ENCODE data around the gene COL27A1. TPM values are rescaled to one million over a fixed set of nuclear protein-coding genes. Genes with fewer than 3 reads are reported as not detected.

COL27A1 gene
- total RNA-seq, 2 experiments from 2014 or later = not detected

DNA sequence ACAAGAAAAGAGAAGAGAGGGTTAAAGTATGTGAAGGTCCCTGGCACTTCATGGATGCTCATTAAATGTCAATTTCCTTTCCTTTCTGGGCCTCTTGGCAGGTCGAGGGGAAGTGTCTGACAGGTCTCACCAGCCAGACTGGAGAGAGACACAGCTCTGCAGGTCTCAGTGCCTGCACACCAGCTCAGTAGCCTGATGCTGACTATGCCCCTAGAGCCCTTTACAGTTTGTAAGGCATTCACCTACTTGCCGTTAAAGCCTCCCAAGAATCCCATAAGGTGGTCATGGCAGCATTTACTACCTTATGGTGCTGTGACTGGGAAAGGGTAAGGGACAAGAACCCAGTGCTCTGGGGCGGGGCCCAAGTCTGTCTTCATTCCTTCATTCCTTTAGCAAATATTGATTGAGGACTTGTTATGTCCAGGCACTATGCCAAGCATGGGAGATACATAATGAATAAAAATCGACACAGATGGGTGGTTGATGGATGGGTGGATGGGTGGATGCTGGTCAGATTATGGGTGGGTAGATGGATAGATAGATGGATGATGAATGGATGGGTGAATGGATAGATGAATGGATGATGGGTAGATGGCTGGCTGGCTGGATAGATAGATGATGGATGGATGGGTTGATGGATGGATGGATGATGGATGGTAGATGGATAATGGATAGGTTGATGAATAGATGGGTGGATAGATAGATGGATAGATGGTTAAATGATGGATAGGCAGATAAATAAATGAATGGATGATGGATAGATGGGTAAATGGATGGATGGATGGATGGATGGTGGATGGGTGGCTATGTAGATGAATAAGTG lies 34.9 kb upstream of the COL27A1 start:
- Histone ChIP-seq H3K27ac (ENCODE audit: low read depth, low read length, poor library complexity, severe bottlenecking) (no peak overlapping the region), H3K9me2 (ENCODE audit: insufficient read depth, low read length) (no peaks in the 10 kb centered on the region), H2AFZ (ENCODE audit: low read length) (no peak overlapping the region), H3K4me3 (ENCODE audit: low read depth, low read length, poor library complexity, severe bottlenecking) (no peak overlapping the region), H3K4me1 (ENCODE audit: insufficient read depth, low read length, poor library complexity, severe bottlenecking) (no peaks in the 10 kb centered on the region), H3K79me2 (ENCODE audit: insufficient read depth, low read depth, low read length) (no peaks in the 10 kb centered on the region), H3K36me3 (ENCODE audit: insufficient read depth, low read length) (no peaks in the 10 kb centered on the region), H3K9me3 (ENCODE audit: low read length) (no peaks in the 10 kb centered on the region), H4K20me1 (ENCODE audit: insufficient read depth, low read length) (no peaks in the 10 kb centered on the region), H3K4me2 (ENCODE audit: low read length) (no peak overlapping the region)
- intact Hi-C loops (cut with micrococcal nuclease; ENCODE audit: unreplicated experiment) = no loop called here
- no peak for DNase-seq (ENCODE audit: low spot score)
- no TSS peak for BruUV-seq (replicated peaks)
- TF ChIP-seq, protein P1, sequence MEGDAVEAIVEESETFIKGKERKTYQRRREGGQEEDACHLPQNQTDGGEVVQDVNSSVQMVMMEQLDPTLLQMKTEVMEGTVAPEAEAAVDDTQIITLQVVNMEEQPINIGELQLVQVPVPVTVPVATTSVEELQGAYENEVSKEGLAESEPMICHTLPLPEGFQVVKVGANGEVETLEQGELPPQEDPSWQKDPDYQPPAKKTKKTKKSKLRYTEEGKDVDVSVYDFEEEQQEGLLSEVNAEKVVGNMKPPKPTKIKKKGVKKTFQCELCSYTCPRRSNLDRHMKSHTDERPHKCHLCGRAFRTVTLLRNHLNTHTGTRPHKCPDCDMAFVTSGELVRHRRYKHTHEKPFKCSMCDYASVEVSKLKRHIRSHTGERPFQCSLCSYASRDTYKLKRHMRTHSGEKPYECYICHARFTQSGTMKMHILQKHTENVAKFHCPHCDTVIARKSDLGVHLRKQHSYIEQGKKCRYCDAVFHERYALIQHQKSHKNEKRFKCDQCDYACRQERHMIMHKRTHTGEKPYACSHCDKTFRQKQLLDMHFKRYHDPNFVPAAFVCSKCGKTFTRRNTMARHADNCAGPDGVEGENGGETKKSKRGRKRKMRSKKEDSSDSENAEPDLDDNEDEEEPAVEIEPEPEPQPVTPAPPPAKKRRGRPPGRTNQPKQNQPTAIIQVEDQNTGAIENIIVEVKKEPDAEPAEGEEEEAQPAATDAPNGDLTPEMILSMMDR (conservative IDR thresholded peaks at IDR 0.05; ENCODE audit: low read length) = no peak
- TF ChIP-seq EZH2phosphoT487 (IDR thresholded peaks at IDR 0.05; ENCODE audit: borderline replicate concordance, low read depth, low read length) = no peak
- CTCF ChIA-PET (ENCODE audit: unreplicated experiment) = no interaction called here
- POLR2A ChIA-PET = no interaction called here

DNA sequence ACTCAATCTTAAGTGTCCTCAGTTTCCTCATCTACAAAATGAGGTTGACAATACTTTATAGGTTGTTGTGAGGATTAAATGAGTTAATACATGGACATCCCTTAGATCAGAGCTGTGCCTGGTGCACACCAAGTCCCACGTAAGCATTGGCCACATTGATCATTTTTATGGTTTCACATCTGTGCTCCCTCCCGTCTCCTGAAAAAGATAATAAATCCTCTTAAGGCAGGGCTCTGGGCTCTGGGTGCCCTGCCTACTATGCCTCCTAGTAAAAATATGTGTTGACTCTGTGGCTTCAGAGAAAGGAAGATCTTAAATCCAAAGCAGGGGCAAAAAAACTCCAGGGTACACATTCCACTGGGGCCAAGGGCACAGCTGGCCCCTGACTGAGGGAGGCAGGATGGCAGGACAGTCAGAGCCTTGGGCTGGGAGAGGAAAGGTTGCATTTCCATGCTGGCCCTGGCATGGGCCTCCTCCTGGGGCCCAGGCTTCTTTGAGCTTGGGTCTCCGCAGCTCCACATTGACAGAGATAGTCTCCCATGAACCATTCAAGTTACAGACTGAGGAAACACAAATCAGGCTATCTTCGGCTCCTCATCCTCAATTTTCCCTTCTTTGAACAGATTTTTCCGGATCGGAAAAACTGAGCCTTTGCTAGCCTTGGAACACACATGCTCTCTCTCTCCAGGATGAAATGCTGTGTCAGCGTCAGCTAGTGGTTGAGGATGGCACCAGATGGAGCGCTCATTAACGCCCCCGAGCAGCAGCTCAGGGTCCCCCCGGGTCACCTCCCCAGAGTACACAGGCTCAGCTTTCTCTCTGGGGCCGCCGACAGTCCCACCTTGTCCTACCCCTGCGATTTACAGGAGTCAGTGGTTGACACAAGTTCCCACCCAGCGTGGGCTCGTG lies 33.9 kb upstream of the COL27A1 start:
- H3K9me2 ChIP-seq (ENCODE audit: insufficient read depth, low read length) = no peaks in the 10 kb centered on the region
- no peak for DNase-seq (ENCODE audit: low spot score)
- H3K4me3 ChIP-seq (ENCODE audit: low read depth, low read length, poor library complexity, severe bottlenecking) = no peak overlapping the region
- ChIA-PET CTCF (ENCODE audit: unreplicated experiment) (interaction anchor here (0.5 kb wide), 1 partner anchor 634 kb away, joined by 3 read pairs; no protein-coding TSS in a partner anchor), POLR2A (no interaction called here)
- H3K79me2 ChIP-seq (ENCODE audit: insufficient read depth, low read depth, low read length) = no peaks in the 10 kb centered on the region
- BruUV-seq (replicated peaks) = no TSS peak
- no peaks in the 10 kb centered on the region for H3K4me1 ChIP-seq (ENCODE audit: insufficient read depth, low read length, poor library complexity, severe bottlenecking)
- H3K36me3 ChIP-seq (ENCODE audit: insufficient read depth, low read length) = no peaks in the 10 kb centered on the region
- H4K20me1 ChIP-seq (ENCODE audit: insufficient read depth, low read length) = no peaks in the 10 kb centered on the region
- H3K4me2 ChIP-seq (ENCODE audit: low read length) = no peak overlapping the region
- H2AFZ ChIP-seq (ENCODE audit: low read length) = no peak overlapping the region
- no peak overlapping the region for H3K27ac ChIP-seq (ENCODE audit: low read depth, low read length, poor library complexity, severe bottlenecking)
- no peaks in the 10 kb centered on the region for H3K9me3 ChIP-seq (ENCODE audit: low read length)
- TF ChIP-seq EZH2phosphoT487 (IDR thresholded peaks at IDR 0.05; ENCODE audit: borderline replicate concordance, low read depth, low read length) = no peak
- TF ChIP-seq, protein P1 (conservative IDR thresholded peaks at IDR 0.05; ENCODE audit: low read length) = no peak
- intact Hi-C loops (cut with micrococcal nuclease; ENCODE audit: unreplicated experiment) = no loop called here
